ENCODE results near the gene KRTAP2-1.

The KRTAP2-1 gene

DNA sequence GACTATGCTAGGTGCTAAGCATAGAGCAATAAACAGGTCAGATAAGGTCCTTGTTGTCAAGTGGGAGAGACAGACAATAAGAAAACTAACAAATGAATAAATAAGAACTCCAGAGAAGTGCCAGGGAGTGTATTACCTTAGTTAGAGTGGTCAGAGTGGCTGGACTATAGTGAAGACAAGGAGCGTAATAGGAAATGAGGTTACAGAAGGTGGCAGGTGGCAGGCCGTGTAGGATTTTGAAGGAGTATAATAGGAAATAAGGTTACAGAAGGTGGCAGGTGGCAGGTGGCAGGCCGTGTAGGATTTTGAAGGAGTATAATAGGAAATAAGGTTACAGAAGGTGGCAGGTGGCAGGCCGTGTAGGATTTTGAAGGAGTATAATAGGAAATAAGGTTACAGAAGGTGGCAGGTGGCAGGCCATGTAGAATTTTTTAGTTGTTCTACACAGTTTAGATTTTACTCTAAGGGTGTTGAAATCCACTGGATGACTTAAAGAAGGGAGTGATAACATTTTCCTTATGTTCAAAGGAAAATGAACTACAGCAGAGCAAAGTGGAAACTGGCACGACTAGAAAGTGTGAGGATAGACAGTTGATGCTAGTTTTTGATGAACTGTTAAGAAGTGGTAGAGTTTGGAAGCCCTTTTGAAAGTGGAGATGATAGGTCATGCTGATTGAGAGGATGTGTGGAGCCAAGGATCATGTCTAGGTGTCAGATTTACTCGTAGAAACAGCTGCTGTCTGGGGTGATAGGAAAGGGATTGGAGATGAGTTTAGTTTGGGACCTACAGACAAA lies 34.6 kb downstream of the KRTAP2-1 start:
- H3K4me2 ChIP-seq (ENCODE audit: insufficient read depth, low read length, poor library complexity, severe bottlenecking): no peak overlapping the region

GRCh38 chr17:41010441-41010840 lies 36.7 kb downstream of the KRTAP2-1 start:
- H3K14ac ChIP-seq (ENCODE audit: low read length): no peak overlapping the region
- H3K27ac ChIP-seq (replicated peaks; ENCODE audit: low read length): no peak overlapping the region
- no peak overlapping the region for H3K9ac ChIP-seq (ENCODE audit: low read depth, low read length, poor library complexity)
- no peak overlapping the region for H3K4me2 ChIP-seq (ENCODE audit: insufficient read depth, low read length, poor library complexity, severe bottlenecking)
- no peak overlapping the region for H2BK120ac ChIP-seq (ENCODE audit: low read depth, low read length)
- no peak for DNase-seq (ENCODE audit: low spot score)
- H2AFZ ChIP-seq (ENCODE audit: low read length): no peak overlapping the region
- no peaks in the 10 kb centered on the region for H3K27me3 ChIP-seq (ENCODE audit: control insufficient read depth in 3 of 3, insufficient read depth in 3 of 3, low read depth in 1 of 3, low read length in 3 of 3)
- H4K8ac ChIP-seq (ENCODE audit: low read depth, low read length): no peak overlapping the region
- no peak overlapping the region for H2BK15ac ChIP-seq (ENCODE audit: low read length)
- no peak overlapping the region for H4K91ac ChIP-seq (ENCODE audit: low read depth, low read length, poor library complexity)
- no peaks in the 10 kb centered on the region for H3K79me1 ChIP-seq (ENCODE audit: low read depth, low read length)
- no peak overlapping the region for H2BK12ac ChIP-seq (ENCODE audit: low read length)
- no peak overlapping the region for H2BK5ac ChIP-seq (ENCODE audit: low read length)
- H3K4me3 ChIP-seq (ENCODE audit: low read length in 2 of 2): no peak overlapping the region
- H3K4ac ChIP-seq (ENCODE audit: low read length): no peak overlapping the region
- H2AK5ac ChIP-seq (ENCODE audit: low read depth, low read length): no peak overlapping the region
- peaks cover 0 to 3% of the 10 kb centered on the region in 2 donors for H3K9me3 ChIP-seq (replicated peaks in 1 of 2; ENCODE audit: control insufficient read depth in 2 of 2, insufficient read depth in 1 of 2, low read depth in 1 of 2, low read length in 2 of 2)
- no peaks in the 10 kb centered on the region for H3K36me3 ChIP-seq (replicated peaks in 1 of 2; ENCODE audit: control insufficient read depth in 2 of 2, insufficient read depth in 2 of 2, low read length in 2 of 2)
- H3K23ac ChIP-seq (ENCODE audit: low read depth, low read length, poor library complexity): no peak overlapping the region
- H3K4me1 ChIP-seq (ENCODE audit: control insufficient read depth in 2 of 2, insufficient read depth in 1 of 2, low read depth in 1 of 2, low read length in 2 of 2): peaks cover 0 to 5% of the 10 kb centered on the region in 2 donors
- H3K18ac ChIP-seq (ENCODE audit: low read length): no peak overlapping the region

More for the DNA sequence above, 34.6 kb downstream of the KRTAP2-1 start:
- H4K91ac ChIP-seq (ENCODE audit: low read depth, low read length, poor library complexity): no peak overlapping the region
- no peak overlapping the region for H3K4ac ChIP-seq (ENCODE audit: low read length)
- no peak overlapping the region for H3K27ac ChIP-seq (replicated peaks; ENCODE audit: low read length)
- H3K36me3 ChIP-seq (replicated peaks in 1 of 2; ENCODE audit: control insufficient read depth in 2 of 2, insufficient read depth in 2 of 2, low read length in 2 of 2): no peaks in the 10 kb centered on the region
- 100% methylated on average over 1 of the region's 6 CpGs; no CpG with 5 or more reads in 1 of the 2 donors for WGBS, 2 donors (ENCODE audit: extremely low coverage in 2 of 2, insufficient read length in 2 of 2, insufficient replicate concordance in 1 of 2)
- no peak overlapping the region for H2BK15ac ChIP-seq (ENCODE audit: low read length)
- no peak overlapping the region for H4K8ac ChIP-seq (ENCODE audit: low read depth, low read length)
- H3K14ac ChIP-seq (ENCODE audit: low read length): no peak overlapping the region
- no peak overlapping the region for H3K9ac ChIP-seq (ENCODE audit: low read depth, low read length, poor library complexity)
- no peak overlapping the region for H3K23ac ChIP-seq (ENCODE audit: low read depth, low read length, poor library complexity)
- H2AFZ ChIP-seq (ENCODE audit: low read length): no peak overlapping the region
- H3K27me3 ChIP-seq (ENCODE audit: control insufficient read depth in 3 of 3, insufficient read depth in 3 of 3, low read depth in 1 of 3, low read length in 3 of 3): no peaks in the 10 kb centered on the region
- DNase-seq (ENCODE audit: low spot score): no peak
- peak overlapping the region in 1 of 2 donors; percentile 25 for H3K4me3 ChIP-seq (ENCODE audit: low read length in 2 of 2)
- H3K9me3 ChIP-seq (replicated peaks in 1 of 2; ENCODE audit: control insufficient read depth in 2 of 2, insufficient read depth in 1 of 2, low read depth in 1 of 2, low read length in 2 of 2): no peaks in the 10 kb centered on the region
- no peak overlapping the region for H2AK5ac ChIP-seq (ENCODE audit: low read depth, low read length)
- H3K4me1 ChIP-seq (ENCODE audit: control insufficient read depth in 2 of 2, insufficient read depth in 1 of 2, low read depth in 1 of 2, low read length in 2 of 2): peaks cover 0 to 5% of the 10 kb centered on the region in 2 donors
- no peak overlapping the region for H2BK5ac ChIP-seq (ENCODE audit: low read length)
- no peak overlapping the region for H3K18ac ChIP-seq (ENCODE audit: low read length)
- H3K79me1 ChIP-seq (ENCODE audit: low read depth, low read length): no peaks in the 10 kb centered on the region
- H2BK12ac ChIP-seq (ENCODE audit: low read length): no peak overlapping the region
- H2BK120ac ChIP-seq (ENCODE audit: low read depth, low read length): no peak overlapping the region

DNA sequence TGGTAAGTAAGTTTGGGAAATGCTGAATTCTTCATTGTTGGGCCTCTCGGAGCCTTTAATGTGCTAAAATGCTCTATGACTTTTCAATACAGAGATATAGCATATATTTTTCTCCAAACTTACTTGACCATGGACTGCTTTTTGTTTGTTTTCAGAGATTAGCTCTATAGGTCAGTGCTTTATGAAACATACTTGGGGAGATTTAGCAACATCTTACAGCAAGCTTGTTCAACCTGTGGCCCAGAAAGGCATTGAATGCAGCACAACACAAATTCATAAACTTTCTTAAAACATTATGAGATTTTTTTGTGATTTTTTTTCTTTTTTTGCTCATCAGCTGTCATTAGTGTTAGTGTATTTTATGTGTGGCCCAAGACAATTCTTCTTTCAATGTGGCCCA lies 37.2 kb downstream of the KRTAP2-1 start:
- Histone ChIP-seq H3K36me3 (replicated peaks in 1 of 2; ENCODE audit: control insufficient read depth in 2 of 2, insufficient read depth in 2 of 2, low read length in 2 of 2) (no peaks in the 10 kb centered on the region), H3K18ac (ENCODE audit: low read length) (no peak overlapping the region), H2AFZ (ENCODE audit: low read length) (no peak overlapping the region), H2BK12ac (ENCODE audit: low read length) (no peak overlapping the region), H3K4me3 (ENCODE audit: low read length in 2 of 2) (no peak overlapping the region), H3K27me3 (ENCODE audit: control insufficient read depth in 3 of 3, insufficient read depth in 3 of 3, low read depth in 1 of 3, low read length in 3 of 3) (no peaks in the 10 kb centered on the region), H2AK5ac (ENCODE audit: low read depth, low read length) (no peak overlapping the region), H2BK120ac (ENCODE audit: low read depth, low read length) (no peak overlapping the region), H3K4ac (ENCODE audit: low read length) (no peak overlapping the region), H3K14ac (ENCODE audit: low read length) (no peak overlapping the region), H4K91ac (ENCODE audit: low read depth, low read length, poor library complexity) (no peak overlapping the region), H3K79me1 (ENCODE audit: low read depth, low read length) (no peaks in the 10 kb centered on the region), H2BK5ac (ENCODE audit: low read length) (no peak overlapping the region), H3K4me2 (ENCODE audit: insufficient read depth, low read length, poor library complexity, severe bottlenecking) (no peak overlapping the region), H3K4me1 (ENCODE audit: control insufficient read depth in 2 of 2, insufficient read depth in 1 of 2, low read depth in 1 of 2, low read length in 2 of 2) (peaks cover 0 to 5% of the 10 kb centered on the region in 2 donors), H3K27ac (replicated peaks; ENCODE audit: low read length) (no peak overlapping the region), H3K9ac (ENCODE audit: low read depth, low read length, poor library complexity) (no peak overlapping the region), H4K8ac (ENCODE audit: low read depth, low read length) (no peak overlapping the region), H3K9me3 (replicated peaks in 1 of 2; ENCODE audit: control insufficient read depth in 2 of 2, insufficient read depth in 1 of 2, low read depth in 1 of 2, low read length in 2 of 2) (peaks cover 0 to 3% of the 10 kb centered on the region in 2 donors), H3K23ac (ENCODE audit: low read depth, low read length, poor library complexity) (no peak overlapping the region), H2BK15ac (ENCODE audit: low read length) (no peak overlapping the region)
- WGBS, 2 donors (ENCODE audit: extremely low coverage in 2 of 2, insufficient read length in 2 of 2, insufficient replicate concordance in 1 of 2): no CpG with 5 or more reads among the region's 1 CpG
- no peak for DNase-seq (ENCODE audit: low spot score)

DNA sequence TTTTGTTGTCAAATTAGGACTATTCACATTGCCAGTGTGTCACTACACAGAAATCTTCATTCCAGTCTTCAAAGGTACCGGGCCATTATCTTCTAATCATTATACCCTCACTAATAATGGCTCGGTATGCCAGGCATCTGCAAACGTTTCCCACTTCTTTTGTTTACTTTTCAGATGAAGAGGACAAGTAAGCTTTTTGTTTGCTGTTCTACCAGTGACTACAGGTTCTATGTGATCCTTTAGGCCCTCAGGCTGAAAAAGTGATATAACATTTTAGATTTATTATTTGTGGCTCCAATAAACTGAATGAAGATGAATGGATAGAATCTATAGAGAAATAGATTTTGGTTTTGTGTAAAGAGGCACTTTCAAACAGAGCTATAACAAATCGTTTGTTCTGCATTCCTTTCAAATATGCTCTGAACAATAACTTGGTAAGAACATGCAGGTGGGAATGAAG lies 37.8 kb downstream of the KRTAP2-1 start:
- Histone ChIP-seq H3K4me2 (ENCODE audit: insufficient read depth, low read length, poor library complexity, severe bottlenecking) (no peak overlapping the region), H3K36me3 (replicated peaks in 1 of 2; ENCODE audit: control insufficient read depth in 2 of 2, insufficient read depth in 2 of 2, low read length in 2 of 2) (no peaks in the 10 kb centered on the region), H3K4me3 (ENCODE audit: low read length in 2 of 2) (no peak overlapping the region), H3K4ac (ENCODE audit: low read length) (no peak overlapping the region), H2BK5ac (ENCODE audit: low read length) (no peak overlapping the region), H3K27me3 (ENCODE audit: control insufficient read depth in 3 of 3, insufficient read depth in 3 of 3, low read depth in 1 of 3, low read length in 3 of 3) (no peaks in the 10 kb centered on the region), H2BK120ac (ENCODE audit: low read depth, low read length) (no peak overlapping the region), H3K79me1 (ENCODE audit: low read depth, low read length) (no peaks in the 10 kb centered on the region), H4K91ac (ENCODE audit: low read depth, low read length, poor library complexity) (no peak overlapping the region), H2BK12ac (ENCODE audit: low read length) (no peak overlapping the region), H3K9me3 (replicated peaks in 1 of 2; ENCODE audit: control insufficient read depth in 2 of 2, insufficient read depth in 1 of 2, low read depth in 1 of 2, low read length in 2 of 2) (peaks cover 0 to 3% of the 10 kb centered on the region in 2 donors), H4K8ac (ENCODE audit: low read depth, low read length) (no peak overlapping the region), H3K27ac (replicated peaks; ENCODE audit: low read length) (no peak overlapping the region), H3K14ac (ENCODE audit: low read length) (no peak overlapping the region), H3K23ac (ENCODE audit: low read depth, low read length, poor library complexity) (no peak overlapping the region), H3K18ac (ENCODE audit: low read length) (no peak overlapping the region), H3K9ac (ENCODE audit: low read depth, low read length, poor library complexity) (no peak overlapping the region), H2BK15ac (ENCODE audit: low read length) (no peak overlapping the region), H3K4me1 (ENCODE audit: control insufficient read depth in 2 of 2, insufficient read depth in 1 of 2, low read depth in 1 of 2, low read length in 2 of 2) (peaks cover 0 to 5% of the 10 kb centered on the region in 2 donors), H2AFZ (ENCODE audit: low read length) (no peak overlapping the region), H2AK5ac (ENCODE audit: low read depth, low read length) (no peak overlapping the region)
- peak; percentile 43 for DNase-seq (ENCODE audit: low spot score)
- no CpG with 5 or more reads among the region's 4 CpGs for WGBS, 2 donors (ENCODE audit: extremely low coverage in 2 of 2, insufficient read length in 2 of 2, insufficient replicate concordance in 1 of 2)

All from neuronal stem cell (in vitro differentiated cells).